T follicular helper cell (primary cell): Measurements from ENCODE around the gene PES1.
"Not testable (repeated sequence)": the region's sequence is repeated elsewhere in the genome, so short reads cannot be mapped to it uniquely, and the experiment has no call there.

Source experiments
- DNase-seq: peaks from one replicate; pipeline ENCODE4 v3.0.0-alpha.2; 2020; ENCODE audit warnings: low read depth

Gene PES1

DNA sequence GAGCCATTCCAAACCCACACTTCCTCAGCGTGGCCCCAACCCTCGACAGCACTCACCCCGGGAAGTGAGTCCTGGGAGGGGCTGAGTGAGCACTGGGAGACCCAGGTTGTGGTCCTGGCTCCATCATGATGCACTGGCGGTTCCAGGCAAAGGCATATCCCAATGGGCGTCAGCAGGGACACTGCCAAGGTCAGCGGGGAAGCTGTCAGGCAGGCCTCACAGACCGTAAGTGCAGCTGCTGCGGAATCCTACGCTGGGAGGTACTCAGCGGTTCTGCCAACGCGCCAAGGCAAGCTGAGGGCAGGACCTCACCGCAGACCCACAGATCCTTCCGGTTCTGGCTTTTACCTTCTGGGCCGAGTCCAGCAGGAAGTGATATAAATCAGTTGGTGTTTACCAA lies 15.9 kb downstream of the PES1 start:
- no peak for DNase-seq

DNA sequence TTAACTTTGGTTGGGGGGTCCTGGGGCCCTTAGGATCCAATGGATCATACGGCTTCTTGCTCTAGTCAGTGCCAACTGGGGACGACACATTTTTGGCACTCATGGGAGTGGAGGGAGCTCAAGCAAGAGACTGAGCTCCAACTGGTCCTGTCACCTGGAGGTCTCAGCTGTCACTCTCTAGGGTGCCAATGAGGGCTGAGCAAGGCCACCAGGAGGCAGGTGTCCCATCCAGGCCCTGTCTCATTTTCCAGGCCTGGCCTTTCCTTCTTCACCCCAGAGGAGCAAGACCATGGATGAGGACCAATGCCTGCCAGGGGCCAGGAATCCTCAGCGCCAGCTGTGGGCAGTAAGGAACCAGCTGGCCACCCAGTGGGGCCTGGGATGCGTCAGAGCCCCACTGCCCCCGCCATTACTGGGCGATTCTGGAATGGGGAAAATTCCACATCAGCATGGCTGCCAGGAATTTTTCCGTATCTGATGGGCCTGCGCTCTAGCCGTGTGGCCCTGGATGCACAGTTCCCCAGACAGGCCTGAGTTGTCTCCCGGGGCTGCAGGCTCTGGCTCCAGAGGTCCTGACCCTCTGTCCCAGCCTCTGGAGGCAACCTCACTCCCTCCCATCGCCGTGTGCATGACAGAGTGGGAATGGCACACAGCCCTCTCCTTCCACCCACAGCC lies 16.6 kb downstream of the PES1 start:
- no peak for DNase-seq

DNA sequence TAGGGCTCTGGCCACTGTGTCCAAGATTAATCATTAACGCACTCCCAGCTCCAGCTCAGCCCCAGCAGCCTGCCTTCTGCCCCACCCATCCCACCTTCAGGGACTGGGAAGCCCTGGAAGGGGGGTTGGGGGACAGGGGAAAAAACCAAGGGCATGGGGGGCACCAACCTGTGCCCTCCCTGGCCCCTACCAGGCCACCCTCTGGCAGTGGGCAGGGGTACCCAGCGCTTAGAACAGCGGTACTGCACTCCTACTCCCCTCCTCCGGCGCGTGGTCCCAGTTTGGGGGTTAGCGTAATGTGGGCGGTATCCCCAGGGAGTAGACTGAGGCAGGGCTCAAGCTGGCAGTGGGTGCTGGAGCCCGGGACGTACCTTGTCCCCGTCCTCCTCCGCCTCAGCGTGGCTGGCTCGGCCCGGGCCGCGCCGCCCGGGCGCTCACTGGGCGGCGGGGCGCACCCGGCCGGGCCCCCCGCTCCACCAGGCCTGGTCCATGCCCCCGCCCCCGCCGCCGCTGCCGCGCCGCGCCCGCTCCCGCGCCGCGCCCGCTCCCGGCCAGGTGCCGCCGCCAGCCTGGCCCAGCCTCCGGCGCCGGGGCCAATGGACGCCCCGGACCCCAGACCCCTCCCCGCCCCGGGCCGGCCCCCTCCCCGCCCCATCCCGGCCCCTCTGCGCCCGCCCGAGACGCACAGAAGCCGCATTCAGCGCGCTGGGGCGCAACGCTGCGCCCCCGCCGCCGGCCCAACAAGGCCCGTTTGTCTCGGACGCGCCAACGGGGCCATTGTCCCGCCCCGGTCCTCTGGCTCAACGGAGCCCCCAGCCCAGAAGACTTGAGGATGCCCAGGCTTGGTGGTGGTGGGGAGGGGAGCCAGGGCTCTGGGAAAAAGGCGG lies 17.4 kb downstream of the PES1 start, which contains the start of gene GAL3ST1:
Gene GAL3ST1, minus strand, starts transcription at position 571 of the 887 bp plus-strand sequence. CDS start 17,273 bp downstream, outside the sequence.
- no peak for DNase-seq

GRCh38 chr22:30573594-30574094 lies 18.1 kb downstream of the PES1 start:
- DNase-seq, result no peak

GRCh38 chr22:30572840-30573593 lies 18.7 kb downstream of the PES1 start:
- DNase-seq, result no peak

GRCh38 chr22:30572210-30572609 lies 19.5 kb downstream of the PES1 start:
- DNase-seq, result no peak

- DNase-seq, result no peak
Observed at GRCh38 chr22:30569674-30570202, 22.0 kb downstream of the PES1 start.

DNA sequence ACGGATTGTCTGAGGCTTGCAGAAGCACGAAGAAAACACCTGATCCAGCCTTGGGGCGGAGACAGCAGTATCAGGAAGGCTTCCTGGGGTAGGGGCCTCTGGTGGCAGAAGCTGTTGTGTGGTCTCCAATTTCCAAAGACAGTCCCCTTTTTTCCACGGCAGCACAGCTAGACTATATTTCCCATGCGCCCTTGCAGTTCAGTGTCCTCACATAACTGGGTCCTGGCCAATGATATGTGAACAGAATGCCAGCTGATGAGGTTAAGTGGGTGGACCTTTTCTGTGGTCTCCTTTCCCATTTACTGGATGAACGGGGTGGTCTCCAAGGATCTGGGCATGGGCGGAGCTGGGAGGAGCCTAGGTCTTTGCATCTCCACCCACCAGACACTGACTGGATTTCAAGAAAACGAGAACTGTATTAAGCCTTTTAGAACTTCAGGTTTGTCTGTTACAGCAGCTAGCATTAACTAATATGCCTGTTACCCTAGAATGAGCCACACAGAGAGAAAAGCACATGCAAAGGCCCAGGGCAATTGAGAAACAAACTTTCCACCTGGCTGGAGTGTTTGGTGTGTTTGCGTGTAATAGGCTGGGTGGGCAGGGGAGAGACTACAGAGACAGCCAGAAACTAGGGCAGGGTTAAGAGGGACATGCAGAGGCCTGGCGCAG lies 23.4 kb downstream of the PES1 start:
- DNase-seq, result no peak

- not testable (repeated sequence) for DNase-seq
Observed at GRCh38 chr22:30567277-30567676, 24.4 kb downstream of the PES1 start.

GRCh38 chr22:30566125-30566524 lies 25.6 kb downstream of the PES1 start:
- DNase-seq, result no peak

DNA sequence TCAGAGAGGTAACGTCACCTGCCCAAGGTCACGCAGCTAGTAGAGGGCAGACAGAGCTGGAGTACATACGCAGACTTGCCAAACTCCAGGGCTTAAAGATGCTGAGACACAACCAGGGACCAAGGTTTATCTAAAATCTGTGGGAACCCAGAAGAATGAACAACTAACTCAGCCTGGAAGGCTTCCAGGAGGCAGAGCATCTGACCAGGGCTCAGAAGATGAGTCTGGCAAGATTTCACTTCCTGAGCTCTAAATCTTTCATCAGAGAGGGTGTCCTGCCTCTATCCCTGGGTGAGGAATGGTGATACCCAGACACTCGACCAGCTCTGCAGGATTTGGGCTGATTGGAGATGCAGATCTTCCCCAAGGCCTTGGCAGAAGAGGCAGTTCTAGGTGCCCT lies 26.4 kb downstream of the PES1 start:
- no peak for DNase-seq

DNA sequence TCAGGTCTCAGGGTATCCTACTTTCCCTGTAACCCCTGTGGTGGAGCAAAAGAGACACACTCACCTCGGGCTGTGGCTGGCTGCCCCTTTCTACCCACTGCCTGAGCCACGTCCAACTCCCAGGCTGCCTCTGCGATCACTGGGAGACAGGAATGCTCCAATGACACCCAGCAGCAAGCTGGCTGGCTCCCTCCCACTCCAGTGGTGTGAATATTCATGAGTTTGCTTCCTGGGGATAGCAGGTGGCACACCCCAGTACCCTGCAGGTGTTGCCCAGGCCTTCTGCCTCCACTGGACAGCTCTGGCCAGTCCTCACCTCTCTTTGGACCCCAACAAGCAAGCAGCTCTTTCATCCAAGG lies 27.0 kb downstream of the PES1 start:
- no peak for DNase-seq

DNA sequence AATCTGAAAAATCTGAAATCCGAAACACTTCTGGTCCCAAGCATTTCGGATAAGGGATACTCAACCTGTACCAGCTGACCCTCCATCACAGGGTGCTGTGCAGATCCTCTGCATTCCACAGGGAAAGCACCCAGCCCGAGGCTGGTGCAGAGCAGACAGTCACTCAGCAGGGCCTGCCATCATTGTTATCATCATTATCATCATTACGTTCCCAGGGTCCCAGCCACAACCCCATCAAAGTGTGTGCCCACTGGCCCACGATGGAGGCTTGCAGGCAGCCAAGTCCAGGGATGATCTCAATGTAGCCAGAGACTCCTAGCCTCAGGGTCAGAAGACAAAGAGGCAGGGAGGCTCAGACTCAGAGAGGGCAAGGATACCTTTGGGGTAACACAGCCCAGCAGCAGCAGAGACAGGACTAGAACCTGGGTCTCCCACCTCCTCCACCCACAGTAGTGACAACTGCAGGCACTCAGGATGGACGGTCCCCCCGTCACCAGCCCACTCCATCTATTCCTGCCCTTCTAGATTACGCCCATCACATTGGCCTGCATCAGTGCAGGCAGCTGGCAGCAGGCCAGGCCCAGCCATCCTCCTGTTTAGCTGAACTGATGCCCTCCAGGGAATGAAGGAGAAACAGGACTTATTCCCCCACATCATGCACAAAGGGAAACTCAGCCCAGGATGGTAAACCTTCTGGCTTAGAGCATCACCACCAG lies 27.5 kb downstream of the PES1 start:
- no peak for DNase-seq

DNA sequence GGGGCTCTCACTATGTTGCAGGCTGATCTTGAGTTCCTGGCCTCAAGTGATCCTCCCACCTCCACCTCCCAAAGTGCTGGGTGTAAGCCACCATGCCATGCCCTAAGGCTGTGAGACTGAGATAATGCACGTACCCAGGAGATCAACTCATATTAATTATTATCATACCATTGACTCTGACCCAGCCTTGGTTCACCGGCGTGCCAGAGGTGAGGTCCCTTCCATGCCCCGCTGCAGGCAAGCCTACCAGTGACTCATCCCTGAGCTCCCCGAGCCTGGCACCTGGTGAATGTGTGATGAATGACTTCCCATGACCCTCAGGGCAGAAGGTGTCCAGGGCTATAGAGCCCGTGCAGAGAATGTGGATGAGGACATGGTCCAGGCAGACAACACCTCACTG lies 29.3 kb downstream of the PES1 start:
- no peak for DNase-seq

- no peak for DNase-seq
Observed at GRCh38 chr22:30561402-30562189, 30.1 kb downstream of the PES1 start.

DNA sequence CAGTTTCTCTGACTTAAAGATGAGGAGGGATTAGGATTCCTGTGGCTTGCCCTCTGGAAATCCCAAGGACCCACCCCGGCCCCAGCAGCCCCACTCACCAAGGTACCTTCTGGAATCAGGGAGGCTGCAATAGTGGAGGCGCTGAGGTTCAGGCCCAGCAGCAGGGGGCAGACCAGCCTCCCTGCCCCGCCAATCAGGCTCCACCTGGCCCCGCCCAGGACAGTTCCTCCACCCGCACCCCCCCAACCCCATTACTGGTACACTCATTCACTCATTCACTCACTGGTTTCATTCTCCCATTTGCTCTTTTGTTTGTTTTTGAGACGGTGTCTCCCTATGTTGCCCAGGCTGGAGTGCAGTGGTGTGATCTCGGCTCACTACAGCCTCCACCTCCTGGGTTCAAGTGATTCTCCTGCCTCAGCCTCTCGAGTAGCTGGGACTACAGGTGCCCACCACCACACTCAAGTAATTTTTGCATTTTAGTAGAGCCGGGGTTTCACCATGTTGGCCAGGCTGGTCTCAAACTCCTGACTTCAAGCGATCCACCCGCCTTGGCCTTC lies 31.0 kb downstream of the PES1 start:
- not testable (repeated sequence) for DNase-seq

DNA sequence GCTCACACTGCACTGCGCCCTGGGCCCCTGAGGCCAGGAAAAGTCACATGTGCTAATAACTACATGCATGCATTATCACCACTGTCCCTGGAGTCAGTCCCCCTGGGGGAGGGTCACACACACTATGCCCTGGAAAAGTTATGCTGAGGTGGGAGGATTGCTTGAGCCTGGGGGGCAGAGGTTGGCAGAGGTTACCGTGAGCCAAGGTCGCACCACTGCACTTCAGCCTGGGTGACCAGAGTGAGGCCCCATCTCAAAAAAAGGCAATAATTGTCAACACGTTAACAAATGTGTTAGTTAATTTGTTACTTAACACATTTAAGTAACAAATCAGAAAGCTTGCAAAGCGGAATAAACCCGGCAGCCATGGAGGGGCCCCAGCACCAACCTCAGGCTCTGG lies 31.8 kb downstream of the PES1 start:
- no peak for DNase-seq

GRCh38 chr22:30557243-30557642 lies 34.5 kb downstream of the PES1 start:
- DNase-seq, result no peak

DNA sequence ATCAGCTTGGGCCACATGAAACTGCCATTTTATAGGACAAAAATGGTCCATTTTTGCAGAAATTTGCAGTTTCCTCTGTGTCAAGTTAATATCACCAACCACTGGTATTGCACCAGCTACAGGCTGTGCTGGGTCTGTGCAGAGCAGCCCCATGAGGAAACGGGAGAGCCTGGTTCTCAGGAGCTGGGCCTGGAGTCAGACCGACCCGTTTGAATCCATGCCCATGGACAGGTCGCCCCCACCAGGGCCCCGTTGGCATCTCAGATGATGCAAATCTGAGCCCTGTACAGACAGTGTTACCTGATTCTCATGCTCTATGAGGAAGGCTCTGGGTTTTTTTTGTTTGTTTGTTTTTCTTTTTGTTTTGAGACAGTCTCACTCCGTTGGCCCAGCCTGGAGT lies 35.3 kb downstream of the PES1 start:
- DNase-seq, result no peak
